Ovary (tissue), 9 donors: ENCODE measurements around the gene OR8H3. TPM values are rescaled to one million over a fixed set of nuclear protein-coding genes. Genes with fewer than 3 reads are reported as not detected.

Experiments
- DNase-seq, 5 donors: peaks; one replicate each; pipeline ENCODE4 v3.0.0-alpha.2; 2019 to 2020
- H3K27ac ChIP-seq, 2 donors: fragments of 200-600 bp; one replicate each; pipeline versions ENCODE4 v1.5.1 to v1.8.0; 2019 to 2022
- H3K27me3 ChIP-seq: fragments of 200-600 bp; one replicate; pipeline ENCODE4 v1.8.0; 2022
- H3K36me3 ChIP-seq: fragments of 200-600 bp; sonication (generic); one replicate; pipeline ENCODE4 v1.5.1; 2019
- H3K4me1 ChIP-seq: one replicate; pipeline ENCODE4 v1.8.1; 2013; ENCODE audit warnings: mild to moderate bottlenecking, moderate library complexity; ENCODE audit not compliant: insufficient read depth
- H3K4me3 ChIP-seq: fragments of 200-600 bp; sonication (generic); one replicate; pipeline ENCODE4 v1.5.1; 2017
- H3K9me3 ChIP-seq, 2 donors: fragments of 200-600 bp in 1 of 2; sonication (generic) in 1 of 2; one replicate each; pipeline versions ENCODE4 v1.5.1 to v1.8.1; 2013 to 2019; ENCODE audit warnings: mild to moderate bottlenecking in 1 of 2, moderate library complexity in 1 of 2
- CTCF ChIP-seq, 3 donors: fragments of 450-650 bp in 2 of 3; fragments of 200-600 bp in 1 of 3; IDR thresholded peaks; one replicate each; pipeline versions ENCODE4 v1.5.1 to v1.8.0; 2016 to 2022; ENCODE audit warnings: antibody characterized with exemption in 3 of 3, mild to moderate bottlenecking in 1 of 3
- EP300 ChIP-seq: sonication (generic); formaldehyde crosslinking; IDR thresholded peaks from one replicate; pipeline ENCODE4 v1.6.1; 2017; ENCODE audit warnings: antibody characterized with exemption
- POLR2A ChIP-seq: fragments of 450-650 bp; IDR thresholded peaks from one replicate; pipeline ENCODE4 v1.6.1; 2017; ENCODE audit warnings: antibody characterized with exemption, mild to moderate bottlenecking, moderate library complexity
- WGBS, 3 donors: extraction: QIAGEN DNeasy Blood & Tissue Kit in 1 of 3; methylation state at CpG; one replicate each; pipeline versions ENCODE4 v1.1.5 to v1.1.7; 2013 to 2017; 5-methylcytosine and 5-hydroxymethylcytosine counted together
- intact Hi-C, 4 donors: fragments of 100-400 bp; cut with DNase I; formaldehyde crosslinking; loops; one replicate each; pipeline versions ENCODE4 v1.11.0 to v1.15.1; 2022 to 2023
- polyA plus RNA-seq, 2 donors: library from polyadenylated mRNA; stranded (reverse); fragments of 200-250 nt in 1 of 2; fragments of 350-450 nt in 1 of 2; fragmentation: Illumina TruSeq in 1 of 2; extraction: RNeasy Lipid Tissue Mini Kit (QIAGEN cat#74804) in 1 of 2; gene quantifications; one replicate each; pipeline ENCODE4 v1.2.3, GENCODE V29; 2013 to 2014
- small RNA-seq: library from RNA; depleted of rRNA; stranded (forward); fragments of <200 nt; gene quantifications from one replicate; pipeline ENCODE3, GENCODE V24; 2016
- total RNA-seq, 7 donors: library from RNA; depleted of rRNA in 2 of 7; stranded (reverse); fragments of >200 nt in 2 of 7; fragmentation: NEBNext Ultra II Directional in 3 of 7; extraction: Animal tissue kit (Norgen Biotek cat#: 25700) in 3 of 7; gene quantifications; one replicate each; pipeline versions ENCODE4 v1.1.0 to v1.2.4, GENCODE V29; 2016 to 2023
- donor health status: DM: no; HTN: no; CAD: no; lungs with moderate emphysema.
- donor health status: DM: no; HTN: no; CAD: no.
- donor health status: Bipolar disorder and iron deficiency.
- donor health status: DM: yes; HTN: yes; CAD: no.
- donor health status: DM: no; HTN: no; CAD: no.
- donor health status: DM: yes; HTN: yes; CAD: no.

The OR8H3 gene
- total and polyA plus RNA-seq, 9 donors: not detected

GRCh38 chr11:56163804-56164203, 41.6 kb downstream of the OR8H3 start:
- H3K36me3 ChIP-seq: no peaks in the 10 kb centered on the region
- H3K4me1 ChIP-seq: no peaks in the 10 kb centered on the region
- DNase-seq: no peak
- H3K27ac ChIP-seq: no peak overlapping the region
- no peaks in the 10 kb centered on the region for H3K27me3 ChIP-seq
- intact Hi-C loops: no loop called here
- H3K9me3 ChIP-seq: no peaks in the 10 kb centered on the region
- no peak for TF ChIP-seq CTCF (IDR thresholded peaks at IDR 0.05)
- TF ChIP-seq EP300: no peak
- no peak for TF ChIP-seq POLR2A
- 52 to 68% (median 54%) methylated on average over 3 of the region's 3 CpGs for WGBS, 3 donors
- H3K4me3 ChIP-seq: no peak overlapping the region

- H3K9me3 ChIP-seq: no peaks in the 10 kb centered on the region
- H3K27ac ChIP-seq: no peak overlapping the region
- H3K4me3 ChIP-seq: no peak overlapping the region
- no peaks in the 10 kb centered on the region for H3K27me3 ChIP-seq
- intact Hi-C loops: no loop called here
- H3K36me3 ChIP-seq: no peaks in the 10 kb centered on the region
- TF ChIP-seq POLR2A (no peak), CTCF (IDR thresholded peaks at IDR 0.05) (no peak), EP300 (no peak)
- WGBS, 3 donors: 42 to 56% (median 44%) methylated on average over 3 of the region's 3 CpGs
- no peak for DNase-seq
- H3K4me1 ChIP-seq: no peaks in the 10 kb centered on the region
Measured at GRCh38 chr11:56172256-56172830, 50.2 kb downstream of the OR8H3 start.

Small RNA genes within 50 kb of the gene (small RNA-seq; reads per million reads assigned to genes)
- gene OR8I4P: not detected

Other genes with a start within 250 kb of the OR8H3 start
- not detected for gene TRIM51, start 239.1 kb upstream of the OR8H3 start, total RNA-seq
- not detected for gene TRIM51, start 239.1 kb upstream of the OR8H3 start, polyA plus RNA-seq
- gene OR5W2, start 207.8 kb upstream of the OR8H3 start, total RNA-seq: not detected
- not detected for gene OR5W2, start 207.8 kb upstream of the OR8H3 start, polyA plus RNA-seq
- not detected for gene OR5I1, start 186.0 kb upstream of the OR8H3 start, total RNA-seq
- gene OR5I1, start 186.0 kb upstream of the OR8H3 start, polyA plus RNA-seq: not detected
- not detected for gene OR10AG1, start 152.4 kb upstream of the OR8H3 start, total RNA-seq
- gene OR10AG1, start 152.4 kb upstream of the OR8H3 start, polyA plus RNA-seq: not detected
- not detected for gene OR5F1, start 127.7 kb upstream of the OR8H3 start, total RNA-seq
- gene OR5F1, start 127.7 kb upstream of the OR8H3 start, polyA plus RNA-seq: not detected
- not detected for gene OR5AS1, start 94.7 kb upstream of the OR8H3 start, total RNA-seq
- gene OR5AS1, start 94.7 kb upstream of the OR8H3 start, polyA plus RNA-seq: not detected
- gene OR8I2, start 29.1 kb upstream of the OR8H3 start, total RNA-seq: not detected
- gene OR8I2, start 29.1 kb upstream of the OR8H3 start, polyA plus RNA-seq: not detected
- gene OR8H2, start 18.7 kb upstream of the OR8H3 start, total RNA-seq: not detected
- gene OR8H2, start 18.7 kb upstream of the OR8H3 start, polyA plus RNA-seq: not detected
- gene OR8J3, start 17.8 kb downstream of the OR8H3 start, total RNA-seq: not detected
- gene OR8J3, start 17.8 kb downstream of the OR8H3 start, polyA plus RNA-seq: not detected
- not detected for gene OR8K5, start 37.9 kb downstream of the OR8H3 start, total RNA-seq
- gene OR8K5, start 37.9 kb downstream of the OR8H3 start, polyA plus RNA-seq: not detected
- not detected for gene OR5J2, start 54.2 kb downstream of the OR8H3 start, total RNA-seq
- not detected for gene OR5J2, start 54.2 kb downstream of the OR8H3 start, polyA plus RNA-seq
- not detected for gene OR5T2, start 111.9 kb downstream of the OR8H3 start, total RNA-seq
- gene OR5T2, start 111.9 kb downstream of the OR8H3 start, polyA plus RNA-seq: not detected
- not detected for gene OR5T3, start 129.9 kb downstream of the OR8H3 start, total RNA-seq
- not detected for gene OR5T3, start 129.9 kb downstream of the OR8H3 start, polyA plus RNA-seq
- not detected for gene OR5T1, start 151.8 kb downstream of the OR8H3 start, total RNA-seq
- gene OR5T1, start 151.8 kb downstream of the OR8H3 start, polyA plus RNA-seq: not detected
- gene OR8H1, start 169.9 kb downstream of the OR8H3 start, total RNA-seq: not detected
- gene OR8H1, start 169.9 kb downstream of the OR8H3 start, polyA plus RNA-seq: not detected
- gene OR8K3, start 192.8 kb downstream of the OR8H3 start, total RNA-seq: not detected
- not detected for gene OR8K3, start 192.8 kb downstream of the OR8H3 start, polyA plus RNA-seq
- gene OR8K1, start 223.7 kb downstream of the OR8H3 start, total RNA-seq: not detected
- not detected for gene OR8K1, start 223.7 kb downstream of the OR8H3 start, polyA plus RNA-seq
- not detected for gene OR8J1, start 231.9 kb downstream of the OR8H3 start, total RNA-seq
- gene OR8J1, start 231.9 kb downstream of the OR8H3 start, polyA plus RNA-seq: not detected